PC-3 (cell line): ENCODE results near the gene HLA-DRA. TPM values are rescaled to one million over a fixed set of nuclear protein-coding genes. Genes with fewer than 3 reads are reported as not detected.

Experiments used
- ATAC-seq: fragments of 200-7000 bp; cut with Tn5 transposase; 2 replicates; pipeline ENCODE4 v1.9.1; 2020; ENCODE audit warnings: mild to moderate bottlenecking, moderate library complexity
- BruUV-seq: library from RNA; stranded (reverse); fragments of 400-500 nt; replicated peaks from 2 replicates; lab custom pipeline; 2021; lab: Mats Ljungman, UMichigan
- CTCF ChIA-PET: fragments of 300-600 bp; sonication (Branson Sonifier 250); formaldehyde crosslinking; loops from one replicate; lab custom pipeline; 2022; ENCODE audit warnings: antibody characterized with exemption; lab: Charles Lee
- POLR2A ChIA-PET: fragments of 300-600 bp; sonication (Branson Sonifier 250); formaldehyde crosslinking; loops from one replicate; lab custom pipeline; 2022; ENCODE audit warnings: antibody characterized with exemption; ENCODE audit not compliant: unreplicated experiment; lab: Charles Lee
- DNase-seq: peaks from one replicate; pipeline ENCODE4 v3.0.0-alpha.2; 2015
- H2AFZ ChIP-seq: fragments of 300-600 bp; sonication (generic); 2 replicates; pipeline ENCODE4 v1.6.0; 2016; ENCODE audit warnings: antibody characterized with exemption, low read length
- H3F3A ChIP-seq: fragments of 300-600 bp; sonication (generic); one replicate; pipeline ENCODE4 v1.6.0; 2017; ENCODE audit warnings: antibody characterized with exemption, low read length, control low read depth, mild to moderate bottlenecking; ENCODE audit not compliant: unreplicated experiment
- H3K27ac ChIP-seq: fragments of 300-600 bp; sonication (generic); 2 replicates; pipeline ENCODE4 v1.5.1; 2016; ENCODE audit warnings: mild to moderate bottlenecking, low read length
- H3K27me3 ChIP-seq: fragments of 300-600 bp; sonication (generic); 2 replicates; pipeline ENCODE4 v1.6.1; 2016; ENCODE audit warnings: low read length, mixed read lengths
- H3K36me3 ChIP-seq: fragments of 300-600 bp; sonication (generic); 2 replicates; pipeline ENCODE4 v1.6.1; 2016; ENCODE audit warnings: low read depth, mixed run types, low read length, mixed read lengths
- H3K4me1 ChIP-seq: fragments of 300-600 bp; sonication (generic); 2 replicates; pipeline ENCODE4 v1.5.1; 2016; ENCODE audit warnings: low read length; ENCODE audit not compliant: insufficient read depth
- H3K4me2 ChIP-seq: fragments of 300-600 bp; sonication (generic); 2 replicates; pipeline ENCODE4 v1.6.0; 2016; ENCODE audit warnings: low read length
- H3K4me3 ChIP-seq: fragments of 300-600 bp; sonication (generic); 2 replicates; pipeline ENCODE4 v1.5.1; 2016; ENCODE audit warnings: mild to moderate bottlenecking, low read length, mixed read lengths
- H3K79me2 ChIP-seq: fragments of 300-600 bp; sonication (generic); 2 replicates; pipeline ENCODE4 v1.6.1; 2017; ENCODE audit warnings: low read length, mixed read lengths
- H3K9ac ChIP-seq: fragments of 300-600 bp; sonication (generic); 2 replicates; pipeline ENCODE4 v1.6.0; 2016; ENCODE audit warnings: mild to moderate bottlenecking, low read length
- H3K9me2 ChIP-seq: fragments of 300-600 bp; sonication (generic); replicated peaks from 2 replicates; pipeline ENCODE4 v1.6.1; 2016; ENCODE audit warnings: mixed run types, low read length, mixed read lengths
- H3K9me3 ChIP-seq: fragments of 300-600 bp; sonication (generic); 2 replicates; pipeline ENCODE4 v1.6.1; 2016; ENCODE audit warnings: low read length, mixed read lengths
- H4K20me1 ChIP-seq: fragments of 300-600 bp; sonication (generic); 2 replicates; pipeline ENCODE4 v1.6.1; 2016; ENCODE audit warnings: low read length, mixed read lengths
- CTCF ChIP-seq: fragments of 300-600 bp; sonication (generic); conservative IDR thresholded peaks from 2 replicates; pipeline ENCODE4 v1.5.1; 2017; ENCODE audit warnings: antibody characterized with exemption, low read depth, mild to moderate bottlenecking, low read length
- EZH2 ChIP-seq: fragments of 300-600 bp; sonication (generic); IDR thresholded peaks from one replicate; pipeline ENCODE4 v1.6.1; 2017; ENCODE audit warnings: antibody characterized with exemption, mild to moderate bottlenecking, low read length; ENCODE audit not compliant: unreplicated experiment
- EZH2phosphoT487 ChIP-seq: fragments of 300-600 bp; sonication (generic); IDR thresholded peaks from 2 replicates; pipeline ENCODE4 v1.6.1; 2018; ENCODE audit warnings: mild to moderate bottlenecking, antibody characterized with exemption, low read length, borderline replicate concordance
- intact Hi-C: fragments of 100-400 bp; cut with micrococcal nuclease; formaldehyde crosslinking; loops from 2 replicates; pipeline ENCODE4 v1.9.0; 2023
- total RNA-seq: library from RNA; depleted of rRNA; stranded (reverse); fragments of >200 nt; gene quantifications from 2 replicates; pipeline ENCODE4 v1.2.3, GENCODE V29; 2014

The HLA-DRA gene
- total RNA-seq, 1 experiment from 2014 or later: not detected

- H3K27ac ChIP-seq: no peak overlapping the region
- H3K79me2 ChIP-seq: no peaks in the 10 kb centered on the region
- intact Hi-C loops: no loop called here
- no peak overlapping the region for H3K9ac ChIP-seq
- POLR2A ChIA-PET: no interaction called here
- no peaks in the 10 kb centered on the region for H4K20me1 ChIP-seq
- H3K4me1 ChIP-seq: no peaks in the 10 kb centered on the region
- BruUV-seq: no TSS peak
- CTCF ChIA-PET: no interaction called here
- TF ChIP-seq CTCF (no peak), EZH2phosphoT487 (no peak), EZH2 (no peak)
- H3K36me3 ChIP-seq: no peaks in the 10 kb centered on the region
- H3K9me2 ChIP-seq: no peaks in the 10 kb centered on the region
- DNase-seq: no peak
- H3K9me3 ChIP-seq: no peaks in the 10 kb centered on the region
- H3K4me2 ChIP-seq: no peak overlapping the region
- no peak overlapping the region for H2AFZ ChIP-seq
- no peaks in the 10 kb centered on the region for H3F3A ChIP-seq
- H3K27me3 ChIP-seq: peaks cover 23% of the 10 kb centered on the region; the same call in 1 of the 2 replicates
- no peak overlapping the region for H3K4me3 ChIP-seq
- ATAC-seq: no peak
Measured at GRCh38 chr6:32405656-32406055, 34.0 kb upstream of the HLA-DRA start.

- no peak for TF ChIP-seq CTCF
- TF ChIP-seq EZH2: no peak
- TF ChIP-seq EZH2phosphoT487: no peak
- Histone ChIP-seq H3K4me3 (no peak overlapping the region), H3K9me3 (no peaks in the 10 kb centered on the region), H3K36me3 (no peaks in the 10 kb centered on the region), H3K79me2 (no peaks in the 10 kb centered on the region), H3K9ac (no peak overlapping the region), H3K9me2 (no peaks in the 10 kb centered on the region), H4K20me1 (no peaks in the 10 kb centered on the region), H2AFZ (no peak overlapping the region), H3K4me1 (no peaks in the 10 kb centered on the region), H3K27me3 (peaks cover 23% of the 10 kb centered on the region; the same call in 1 of the 2 replicates), H3K27ac (no peak overlapping the region), H3F3A (no peaks in the 10 kb centered on the region), H3K4me2 (no peak overlapping the region)
- BruUV-seq: no TSS peak
- POLR2A ChIA-PET: no interaction called here
- ATAC-seq: no peak
- CTCF ChIA-PET: no interaction called here
- no peak for DNase-seq
- intact Hi-C loops: no loop called here
Measured at GRCh38 chr6:32406197-32406596, 33.5 kb upstream of the HLA-DRA start.

- CTCF ChIA-PET: no interaction called here
- H3K9me2 ChIP-seq: no peaks in the 10 kb centered on the region
- POLR2A ChIA-PET: no interaction called here
- H2AFZ ChIP-seq: no peak within 1 kb of the TSS
- no peak for TF ChIP-seq CTCF
- TF ChIP-seq EZH2phosphoT487: no peak
- TF ChIP-seq EZH2: no peak
- H3K27me3 ChIP-seq: peaks cover 23% of the 10 kb centered on the region; the same call in 1 of the 2 replicates
- H3K27ac ChIP-seq: no peak within 1 kb of the TSS
- BruUV-seq: no TSS peak
- H4K20me1 ChIP-seq: no peaks in the 10 kb centered on the region
- H3K9ac ChIP-seq: no peak within 1 kb of the TSS
- H3K9me3 ChIP-seq: no peaks in the 10 kb centered on the region
- no peaks in the 10 kb centered on the region for H3K4me1 ChIP-seq
- intact Hi-C loops: no loop called here
- DNase-seq (no peak), ATAC-seq (no peak)
- H3K4me3 ChIP-seq: no peak within 1 kb of the TSS
- no peak within 1 kb of the TSS for H3K4me2 ChIP-seq
- no peaks in the 10 kb centered on the region for H3K36me3 ChIP-seq
- H3K79me2 ChIP-seq: no peaks in the 10 kb centered on the region
- H3F3A ChIP-seq: no peaks in the 10 kb centered on the region
Measured at GRCh38 chr6:32406857-32407256, 32.8 kb upstream of the HLA-DRA start, which contains the start of gene BTNL2. Gene BTNL2 (minus strand): TSS chr6:32407181. CDS start chr6:32407123, 58 bp downstream.
